Stimulated activated CD8-positive, alpha-beta memory T cell treated with anti-CD3 and anti-CD28 coated beads, Interleukin-7, amount 100 ng/mL, for 48 hours (primary cell): ENCODE data around the gene COX4I1.

Experiments
- DNase-seq, 2 donors: peaks; one replicate each; pipeline ENCODE4 v3.0.0-alpha.2; 2020; ENCODE audit warnings: low read depth in 1 of 2; ENCODE audit errors: extremely low read depth in 1 of 2

The COX4I1 gene

GRCh38 chr16:85765767-85766166 is 33.7 kb upstream of the COX4I1 start:
- DNase-seq = no peak

DNA sequence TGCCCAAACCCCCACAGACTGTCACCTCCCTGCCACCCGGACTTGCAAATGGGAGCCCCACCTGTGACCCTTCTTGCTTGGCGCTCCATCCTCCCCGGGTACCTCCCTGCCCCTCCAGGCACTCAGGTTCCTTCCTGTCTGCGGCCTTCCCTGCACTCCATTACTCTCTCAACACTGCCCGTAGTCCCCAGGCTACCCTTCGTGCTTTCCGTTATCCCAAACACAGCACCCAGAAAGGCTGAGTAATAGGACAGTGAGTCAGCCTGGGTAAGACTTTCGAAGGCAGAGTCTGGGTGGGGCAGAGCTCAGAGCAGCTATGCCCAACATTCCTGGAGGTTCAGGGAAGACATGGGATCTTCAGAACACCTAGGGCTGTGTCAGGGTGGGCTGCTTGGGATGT is 32.0 kb upstream of the COX4I1 start:
- no peak for DNase-seq

DNA sequence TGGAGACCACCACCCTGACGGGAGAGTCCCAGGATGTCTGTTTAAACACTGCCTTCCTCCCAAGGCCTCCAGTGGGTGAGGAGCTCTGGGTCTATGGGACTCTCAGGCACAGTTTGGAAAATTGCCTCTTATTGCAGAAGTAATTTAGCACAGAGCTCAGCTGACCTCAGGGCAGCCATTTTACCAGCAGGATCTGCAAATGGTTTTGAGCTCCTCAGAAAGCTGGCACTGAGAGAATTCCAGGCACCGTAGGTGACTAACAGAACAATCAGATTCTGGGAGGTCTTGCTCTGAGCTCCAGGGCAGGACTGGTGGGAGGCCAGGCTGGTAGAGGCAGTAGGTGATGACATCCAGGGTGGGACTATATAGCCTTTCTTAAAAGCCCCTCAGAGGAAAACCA is 31.3 kb upstream of the COX4I1 start:
- DNase-seq = no peak

DNA sequence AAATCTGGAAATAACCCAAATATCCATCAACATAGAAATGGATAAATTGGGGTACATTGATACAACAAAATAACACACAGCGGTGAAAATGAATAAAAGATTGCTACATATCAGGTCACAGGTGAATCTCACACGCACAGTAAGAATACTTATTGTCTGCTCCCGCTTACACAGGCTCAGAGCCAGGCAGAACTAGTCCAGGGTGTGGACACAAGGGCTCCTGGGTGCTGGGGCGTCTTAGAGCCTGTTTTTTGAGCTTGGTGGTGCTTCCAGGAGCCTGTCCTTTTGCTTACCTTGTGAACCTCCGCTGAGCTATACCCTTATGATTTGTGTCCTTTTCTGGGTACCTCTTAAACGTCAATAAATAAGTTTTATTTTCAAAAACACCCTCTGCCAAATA is 28.8 kb upstream of the COX4I1 start:
- no peak for DNase-seq

DNA sequence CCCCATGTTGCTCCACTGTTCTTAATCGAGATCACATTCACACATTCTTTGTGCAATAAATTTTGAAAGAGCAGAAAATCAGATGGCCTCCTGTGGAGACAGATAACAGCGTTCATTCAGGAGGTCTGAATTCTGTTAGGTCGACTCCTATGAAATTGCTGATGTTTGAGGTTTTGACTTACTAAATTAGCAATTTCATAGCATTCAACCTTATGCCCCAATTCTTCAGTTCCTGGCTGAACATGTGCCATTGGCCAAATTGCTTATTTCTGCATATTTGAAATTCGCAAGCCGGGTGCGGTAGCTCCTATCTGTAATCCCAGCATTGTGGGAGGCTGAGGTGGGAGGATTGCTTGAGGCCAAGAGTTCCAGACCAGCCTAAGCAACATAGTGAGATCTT is 26.5 kb upstream of the COX4I1 start:
- no peak for DNase-seq

- DNase-seq = no peak
Observed at GRCh38 chr16:85774136-85774535, 25.4 kb upstream of the COX4I1 start.

DNA sequence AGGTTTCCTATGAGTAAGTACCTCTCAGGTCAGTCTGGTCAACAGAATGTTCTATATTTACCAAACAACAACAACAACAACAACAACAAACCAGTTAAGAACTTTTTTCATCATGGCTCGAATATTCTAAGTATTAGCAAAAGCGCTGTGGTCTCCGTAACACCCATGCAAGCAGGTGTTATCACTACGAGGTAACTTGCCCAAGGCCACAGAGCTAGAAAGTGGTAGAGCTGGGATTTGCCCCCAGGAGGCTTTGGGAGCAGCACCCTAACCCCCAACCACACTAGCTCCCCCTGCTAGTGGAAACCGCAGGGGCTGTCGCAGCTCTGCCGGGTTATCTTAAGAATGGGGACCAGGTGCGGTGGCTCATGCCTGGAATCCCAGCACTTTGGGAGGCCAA is 24.7 kb upstream of the COX4I1 start:
- DNase-seq = no peak

- DNase-seq = no peak
Observed at GRCh38 chr16:85777583-85778310, 21.7 kb upstream of the COX4I1 start.

GRCh38 chr16:85778873-85779272 is 20.6 kb upstream of the COX4I1 start:
- no peak for DNase-seq

DNA sequence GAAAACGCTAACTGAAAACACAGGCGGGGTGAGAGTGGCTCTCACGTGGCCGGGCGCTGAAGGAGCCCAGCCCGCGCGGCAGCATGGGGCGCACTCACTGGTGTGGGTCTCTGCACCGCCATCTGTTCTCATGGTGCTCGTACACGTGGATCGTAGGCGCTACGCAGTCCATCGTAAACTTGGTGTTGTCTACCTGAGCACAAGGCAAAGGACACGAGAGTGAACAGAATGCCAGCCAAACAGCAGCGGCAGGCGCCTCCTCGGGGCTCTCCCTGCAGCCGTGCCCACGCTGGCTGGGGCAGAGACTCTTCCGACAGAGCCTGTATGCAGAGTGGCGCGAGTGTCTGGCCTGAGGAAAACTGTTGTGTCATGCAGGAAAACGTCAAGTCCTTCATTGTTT is 19.2 kb upstream of the COX4I1 start:
- DNase-seq = no peak

DNA sequence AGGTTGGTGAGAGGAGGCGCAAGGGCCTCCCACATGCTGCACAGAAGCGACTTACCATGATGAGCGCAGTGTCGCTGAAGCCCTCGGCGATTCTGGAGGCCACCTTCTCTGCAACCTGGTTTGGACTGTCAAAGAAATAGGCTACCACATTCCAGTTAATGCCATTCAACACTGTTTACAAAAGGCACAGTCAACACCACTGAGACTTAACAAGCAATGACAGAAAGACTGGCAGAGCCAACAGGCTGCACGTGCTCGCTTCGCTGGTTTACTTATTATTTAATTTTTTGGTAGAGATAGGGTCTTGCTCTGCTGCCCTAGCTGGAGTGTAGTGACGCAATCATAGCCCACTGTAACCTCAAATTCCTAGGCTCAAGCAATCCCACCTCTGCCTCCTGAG is 18.3 kb upstream of the COX4I1 start:
- DNase-seq = no peak

- no peak for DNase-seq
Observed at GRCh38 chr16:85781695-85782370, 17.7 kb upstream of the COX4I1 start.

DNA sequence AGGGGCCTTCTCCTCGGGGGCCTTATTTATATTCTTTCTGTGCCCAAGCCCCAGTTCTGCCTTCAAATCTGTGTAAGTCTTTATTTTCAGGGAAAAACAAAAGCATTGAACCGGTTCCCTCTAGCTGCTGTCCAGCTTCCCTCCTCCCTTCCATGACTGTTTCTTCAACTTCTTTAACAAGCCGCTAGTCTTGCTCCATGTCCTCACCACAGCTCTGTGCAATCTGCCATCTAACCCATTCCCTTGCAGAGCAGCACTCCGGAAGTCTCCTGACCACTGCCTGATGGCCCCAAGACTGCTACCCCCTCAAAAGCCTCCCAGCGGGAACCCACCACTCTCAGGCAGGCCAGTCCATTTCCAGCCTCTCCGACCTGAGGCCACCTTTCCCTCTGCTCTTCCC is 17.0 kb upstream of the COX4I1 start:
- DNase-seq = no peak

GRCh38 chr16:85783441-85783840 is 16.1 kb upstream of the COX4I1 start:
- DNase-seq = no peak

- no peak for DNase-seq
Observed at GRCh38 chr16:85784813-85785212, 14.7 kb upstream of the COX4I1 start.

- DNase-seq = no peak
Observed at GRCh38 chr16:85785927-85786326, 13.6 kb upstream of the COX4I1 start.

- no peak for DNase-seq
Observed at GRCh38 chr16:85788819-85789218, 10.7 kb upstream of the COX4I1 start.

- no peak for DNase-seq
Observed at GRCh38 chr16:85789773-85790172, 9.7 kb upstream of the COX4I1 start.

- no peak for DNase-seq
Observed at GRCh38 chr16:85793662-85794298, 5.7 kb upstream of the COX4I1 start.

DNA sequence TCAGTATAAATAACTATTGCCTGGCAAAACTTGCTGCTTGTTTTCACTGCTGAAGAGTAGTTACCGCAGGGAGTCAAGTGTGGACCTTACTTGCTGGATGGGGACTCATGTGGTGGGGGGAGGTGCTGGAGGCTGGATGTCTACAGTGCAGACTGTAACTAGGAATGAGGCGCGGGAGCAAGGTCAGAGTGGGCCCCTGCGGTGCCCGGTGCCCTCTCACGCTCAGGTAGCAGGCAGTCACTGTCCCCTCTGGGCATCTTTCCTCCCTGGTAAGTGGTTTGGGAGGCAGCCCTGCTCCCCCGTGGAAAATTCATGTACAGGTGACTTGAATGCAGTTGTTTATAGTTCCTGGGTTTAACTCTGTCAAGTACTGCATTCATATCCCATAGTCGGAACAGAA is 4.8 kb upstream of the COX4I1 start:
- DNase-seq = no peak

- DNase-seq = no peak
Observed at GRCh38 chr16:85796152-85796551, 3.3 kb upstream of the COX4I1 start.

- DNase-seq = no peak
Observed at GRCh38 chr16:85796599-85796998, 2.9 kb upstream of the COX4I1 start.
